Activated B cell treated with CpG ODN at 0.5 μM for 24 hours (primary cell): ENCODE data around the gene FBXW8. TPM values are rescaled to one million over a fixed set of nuclear protein-coding genes. Genes with fewer than 3 reads are reported as not detected.

Experiments
- ATAC-seq: fragments of 200-7000 bp; cut with Tn5 transposase; one replicate; pipeline ENCODE4 v1.10.0; 2021; ENCODE audit warnings: low read depth, mild to moderate bottlenecking, moderate library complexity
- CTCF ChIA-PET: fragments of 350-600 bp; sonication (Branson Sonifier 250); formaldehyde crosslinking; loops from one replicate; lab custom pipeline; 2021; ENCODE audit warnings: antibody characterized with exemption; lab: Charles Lee
- POLR2A ChIA-PET: fragments of 350-600 bp; sonication (Branson Sonifier 250); formaldehyde crosslinking; loops from one replicate; lab custom pipeline; 2021; ENCODE audit warnings: antibody characterized with exemption; lab: Charles Lee
- DNase-seq: peaks from one replicate; pipeline ENCODE4 v3.0.0; 2022
- H3K27ac Mint-ChIP-seq: one replicate; pipeline ENCODE4 v1.8.0; 2020; ENCODE audit warnings: mixed read lengths
- H3K27me3 Mint-ChIP-seq: one replicate; pipeline ENCODE4 v1.8.0; 2021; ENCODE audit warnings: mixed read lengths
- H3K36me3 Mint-ChIP-seq: one replicate; pipeline ENCODE4 v1.8.0; 2021; ENCODE audit warnings: low read depth, mixed read lengths
- H3K4me1 Mint-ChIP-seq: one replicate; pipeline ENCODE4 v1.8.0; 2021; ENCODE audit warnings: mixed read lengths
- H3K4me3 Mint-ChIP-seq: one replicate; pipeline ENCODE4 v1.8.0; 2020; ENCODE audit warnings: mild to moderate bottlenecking, mixed read lengths
- H3K9me3 Mint-ChIP-seq: one replicate; pipeline ENCODE4 v1.8.0; 2020; ENCODE audit warnings: mixed read lengths
- CTCF ChIP-seq: fragments of 200-600 bp; IDR thresholded peaks from one replicate; pipeline ENCODE4 v1.8.0; 2022; ENCODE audit warnings: antibody characterized with exemption, mild to moderate bottlenecking
- intact Hi-C: fragments of 100-400 bp; cut with micrococcal nuclease; formaldehyde crosslinking; loops from one replicate; pipeline ENCODE4 v1.15.1; 2024
- total RNA-seq: library from RNA; stranded (reverse); gene quantifications from 2 replicates; pipeline ENCODE4 v1.2.3, GENCODE V29; 2022

The FBXW8 gene
- total RNA-seq, 1 donor from 2014 or later: 17.6 TPM

GRCh38 chr12:117046861-117047530, 136.2 kb downstream of the FBXW8 start:
- Mint-ChIP-seq H3K27ac (no peak overlapping the region), H3K36me3 (peaks cover 5% of the 10 kb centered on the region), H3K9me3 (no peaks in the 10 kb centered on the region), H3K27me3 (no peaks in the 10 kb centered on the region), H3K4me3 (no peak overlapping the region), H3K4me1 (peaks cover 16% of the 10 kb centered on the region)
- no peak for TF ChIP-seq CTCF
- ChIA-PET POLR2A (interaction anchor here (0.6 kb wide), 1 partner anchor 9 kb away, joined by 6 read pairs; no protein-coding TSS in a partner anchor), CTCF (no interaction called here)
- no peak for DNase-seq
- intact Hi-C loops: no loop called here
- no peak for ATAC-seq

- ATAC-seq (no peak), DNase-seq (no peak)
- Mint-ChIP-seq H3K4me3 (no peak overlapping the region), H3K4me1 (peaks cover 26% of the 10 kb centered on the region), H3K36me3 (peaks cover 5% of the 10 kb centered on the region), H3K27ac (no peak overlapping the region), H3K9me3 (no peaks in the 10 kb centered on the region), H3K27me3 (no peaks in the 10 kb centered on the region)
- POLR2A ChIA-PET: no interaction called here
- CTCF ChIA-PET: no interaction called here
- no peak for TF ChIP-seq CTCF
- intact Hi-C loops: no loop called here
These were observed 137.2 kb downstream of the FBXW8 start for GRCh38 chr12:117047810-117048584.

GRCh38 chr12:117048585-117048904, 137.8 kb downstream of the FBXW8 start:
- Mint-ChIP-seq H3K27ac (no peak overlapping the region), H3K4me3 (no peak overlapping the region)

GRCh38 chr12:117049295-117049694, 138.5 kb downstream of the FBXW8 start:
- Mint-ChIP-seq H3K27ac (no peak overlapping the region), H3K27me3 (no peaks in the 10 kb centered on the region), H3K36me3 (peaks cover 5% of the 10 kb centered on the region), H3K4me1 (peaks cover 32% of the 10 kb centered on the region), H3K9me3 (no peaks in the 10 kb centered on the region), H3K4me3 (no peak overlapping the region)
- intact Hi-C loops: no loop called here
- DNase-seq: no peak
- no peak for TF ChIP-seq CTCF
- no peak for ATAC-seq
- POLR2A ChIA-PET: interaction anchor here (0.6 to 0.7 kb wide), 2 partner anchors 65 to 1869 kb away, joined by 3 to 4 read pairs; no protein-coding TSS in a partner anchor
- CTCF ChIA-PET: no interaction called here

More at GRCh38 chr12:117048585-117048904, 137.8 kb downstream of the FBXW8 start:
- Mint-ChIP-seq H3K9me3 (no peaks in the 10 kb centered on the region), H3K36me3 (peaks cover 5% of the 10 kb centered on the region), H3K4me1 (peaks cover 30% of the 10 kb centered on the region), H3K27me3 (no peaks in the 10 kb centered on the region)
- ATAC-seq (no peak), DNase-seq (no peak)
- intact Hi-C loops: no loop called here
- CTCF ChIA-PET: no interaction called here
- no peak for TF ChIP-seq CTCF
- POLR2A ChIA-PET: interaction anchor here (0.6 kb wide), 1 partner anchor 1868 kb away, joined by 3 read pairs; no protein-coding TSS in a partner anchor

DNA sequence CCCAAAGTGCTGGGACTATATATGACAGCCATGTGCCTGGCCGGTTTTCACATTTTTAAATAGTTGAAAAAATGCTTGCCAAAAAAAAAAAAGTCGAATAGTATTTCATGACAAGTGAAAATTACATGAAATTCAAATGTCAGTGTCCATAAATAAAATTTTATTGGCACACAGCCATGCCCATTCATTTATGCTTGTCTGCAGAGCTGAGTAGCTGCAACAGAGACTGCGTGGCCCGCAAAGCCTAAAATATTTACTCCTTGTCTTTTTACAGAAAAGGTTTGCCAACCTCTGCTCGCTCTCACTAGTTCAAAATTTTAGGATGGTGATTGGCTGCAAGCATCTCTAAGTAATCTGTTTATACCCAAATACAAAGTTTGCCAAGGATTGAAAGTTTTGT, 139.3 kb downstream of the FBXW8 start:
- CTCF ChIA-PET: interaction anchor here (1.0 kb wide), 1 partner anchor 9 kb away, joined by 3 read pairs; no protein-coding TSS in a partner anchor
- POLR2A ChIA-PET: interaction anchor here (0.7 kb wide), 1 partner anchor 13 kb away, joined by 6 read pairs; no protein-coding TSS in a partner anchor
- Mint-ChIP-seq H3K27ac (no peak overlapping the region), H3K4me3 (no peak overlapping the region), H3K4me1 (peaks cover 28% of the 10 kb centered on the region), H3K36me3 (peaks cover 5% of the 10 kb centered on the region), H3K9me3 (no peaks in the 10 kb centered on the region), H3K27me3 (no peaks in the 10 kb centered on the region)
- intact Hi-C loops: no loop called here
- ATAC-seq (no peak), DNase-seq (no peak)
- TF ChIP-seq CTCF: no peak
